ENCODE measurements around the gene CDC42BPG. TPM values are rescaled to one million over a fixed set of nuclear protein-coding genes. Genes with fewer than 3 reads are reported as not detected.
A peak's percentile ranks its signal among the peaks of the same experiment; 100 is the strongest.

The CDC42BPG gene, protein sequence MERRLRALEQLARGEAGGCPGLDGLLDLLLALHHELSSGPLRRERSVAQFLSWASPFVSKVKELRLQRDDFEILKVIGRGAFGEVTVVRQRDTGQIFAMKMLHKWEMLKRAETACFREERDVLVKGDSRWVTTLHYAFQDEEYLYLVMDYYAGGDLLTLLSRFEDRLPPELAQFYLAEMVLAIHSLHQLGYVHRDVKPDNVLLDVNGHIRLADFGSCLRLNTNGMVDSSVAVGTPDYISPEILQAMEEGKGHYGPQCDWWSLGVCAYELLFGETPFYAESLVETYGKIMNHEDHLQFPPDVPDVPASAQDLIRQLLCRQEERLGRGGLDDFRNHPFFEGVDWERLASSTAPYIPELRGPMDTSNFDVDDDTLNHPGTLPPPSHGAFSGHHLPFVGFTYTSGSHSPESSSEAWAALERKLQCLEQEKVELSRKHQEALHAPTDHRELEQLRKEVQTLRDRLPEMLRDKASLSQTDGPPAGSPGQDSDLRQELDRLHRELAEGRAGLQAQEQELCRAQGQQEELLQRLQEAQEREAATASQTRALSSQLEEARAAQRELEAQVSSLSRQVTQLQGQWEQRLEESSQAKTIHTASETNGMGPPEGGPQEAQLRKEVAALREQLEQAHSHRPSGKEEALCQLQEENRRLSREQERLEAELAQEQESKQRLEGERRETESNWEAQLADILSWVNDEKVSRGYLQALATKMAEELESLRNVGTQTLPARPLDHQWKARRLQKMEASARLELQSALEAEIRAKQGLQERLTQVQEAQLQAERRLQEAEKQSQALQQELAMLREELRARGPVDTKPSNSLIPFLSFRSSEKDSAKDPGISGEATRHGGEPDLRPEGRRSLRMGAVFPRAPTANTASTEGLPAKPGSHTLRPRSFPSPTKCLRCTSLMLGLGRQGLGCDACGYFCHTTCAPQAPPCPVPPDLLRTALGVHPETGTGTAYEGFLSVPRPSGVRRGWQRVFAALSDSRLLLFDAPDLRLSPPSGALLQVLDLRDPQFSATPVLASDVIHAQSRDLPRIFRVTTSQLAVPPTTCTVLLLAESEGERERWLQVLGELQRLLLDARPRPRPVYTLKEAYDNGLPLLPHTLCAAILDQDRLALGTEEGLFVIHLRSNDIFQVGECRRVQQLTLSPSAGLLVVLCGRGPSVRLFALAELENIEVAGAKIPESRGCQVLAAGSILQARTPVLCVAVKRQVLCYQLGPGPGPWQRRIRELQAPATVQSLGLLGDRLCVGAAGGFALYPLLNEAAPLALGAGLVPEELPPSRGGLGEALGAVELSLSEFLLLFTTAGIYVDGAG (N-terminal part only)
- total RNA-seq (1 to 10 TPM in 1 of 2 experiments, under 1 TPM in 1; 0.66 to 2.3 TPM), polyA plus RNA-seq (0.52 TPM)

DNA sequence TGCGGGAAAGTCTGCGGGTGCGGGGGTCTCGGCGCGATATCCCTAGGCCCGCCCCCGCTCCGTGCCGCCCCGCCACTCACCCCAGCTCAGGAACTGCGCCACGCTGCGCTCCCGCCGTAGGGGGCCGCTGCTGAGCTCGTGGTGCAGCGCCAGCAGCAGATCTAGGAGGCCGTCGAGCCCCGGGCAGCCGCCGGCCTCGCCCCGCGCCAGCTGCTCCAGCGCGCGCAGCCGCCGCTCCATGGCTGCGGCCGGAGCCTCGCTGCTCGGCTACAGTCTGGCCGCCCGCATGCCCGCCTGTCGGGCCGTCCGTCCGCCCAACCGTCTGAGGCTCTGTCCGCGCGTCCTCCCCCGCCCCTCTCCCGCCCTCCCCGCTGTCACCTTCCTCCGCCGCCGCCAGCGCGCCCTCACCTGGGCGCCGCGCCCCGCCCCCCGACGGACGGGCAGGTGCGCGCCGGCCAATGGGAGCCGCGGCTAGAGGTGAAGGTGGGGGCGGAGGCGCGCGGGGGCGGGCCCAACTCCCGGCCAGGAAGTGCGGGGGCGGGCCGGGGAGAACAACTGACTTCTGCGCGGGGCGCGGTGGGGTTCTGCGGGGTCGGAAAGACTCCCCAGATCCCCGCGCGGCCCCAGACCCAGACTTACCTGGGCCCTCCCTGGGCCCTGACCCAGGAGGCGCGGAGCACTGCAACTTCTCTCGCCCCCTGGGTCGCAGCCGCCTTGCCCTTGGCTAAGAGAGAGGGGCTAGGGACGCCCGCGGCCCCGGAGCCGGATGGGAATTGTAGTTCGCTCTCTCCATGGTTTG is at the start of gene CDC42BPG:
CDC42BPG (minus strand) TSS at position 324 of the 799 bp plus-strand sequence; CDS start at position 240, 84 bp downstream.
- peak within 1 kb of the TSS; percentile 77 to 90 (median 85) for H3K4me3 Mint-ChIP-seq
- peaks cover 33 to 42% (median 37%) of the 10 kb centered on the region in 3 donors for H3K4me1 Mint-ChIP-seq
- no peaks in the 10 kb centered on the region for H3K27me3 Mint-ChIP-seq
- ChIA-PET POLR2A (interaction anchor here (0.7 to 1.5 kb wide), 13 partner anchors 9 to 170 kb away, joined by 3 to 7 read pairs (median 4); partner anchors contain the start of genes ARL2, EHD1, MEN1 and RASGRP2), CTCF (interaction anchor here (0.7 to 32.1 kb wide), 14 partner anchors 8 to 180 kb away, joined by 3 to 1256 read pairs (median 3); partner anchors contain the start of genes EHD1, MEN1 and RASGRP2)
- Histone ChIP-seq H3K27ac (ENCODE audit: low read depth, low read length) (peak within 1 kb of the TSS; percentile 47), H3K4me1 (ENCODE audit: insufficient read depth, low read length) (peaks cover 43% of the 10 kb centered on the region), H3K36me3 (ENCODE audit: insufficient read depth, low read length) (no peaks in the 10 kb centered on the region), H3K4me3 (ENCODE audit: low read length) (peak within 1 kb of the TSS; percentile 60), H3K9me3 (ENCODE audit: low read length) (no peaks in the 10 kb centered on the region), H3K27me3 (ENCODE audit: insufficient read depth, low read length, poor library complexity, severe bottlenecking) (no peaks in the 10 kb centered on the region)
- H3K27ac Mint-ChIP-seq, result peak within 1 kb of the TSS; percentile 53 to 93 (median 81)
- DNase-seq, result peak; percentile 65 to 83 (median 74)
- peaks cover 0 to 4% (median 0%) of the 10 kb centered on the region in 3 donors for H3K36me3 Mint-ChIP-seq
- no peaks in the 10 kb centered on the region for H3K9me3 Mint-ChIP-seq

DNA sequence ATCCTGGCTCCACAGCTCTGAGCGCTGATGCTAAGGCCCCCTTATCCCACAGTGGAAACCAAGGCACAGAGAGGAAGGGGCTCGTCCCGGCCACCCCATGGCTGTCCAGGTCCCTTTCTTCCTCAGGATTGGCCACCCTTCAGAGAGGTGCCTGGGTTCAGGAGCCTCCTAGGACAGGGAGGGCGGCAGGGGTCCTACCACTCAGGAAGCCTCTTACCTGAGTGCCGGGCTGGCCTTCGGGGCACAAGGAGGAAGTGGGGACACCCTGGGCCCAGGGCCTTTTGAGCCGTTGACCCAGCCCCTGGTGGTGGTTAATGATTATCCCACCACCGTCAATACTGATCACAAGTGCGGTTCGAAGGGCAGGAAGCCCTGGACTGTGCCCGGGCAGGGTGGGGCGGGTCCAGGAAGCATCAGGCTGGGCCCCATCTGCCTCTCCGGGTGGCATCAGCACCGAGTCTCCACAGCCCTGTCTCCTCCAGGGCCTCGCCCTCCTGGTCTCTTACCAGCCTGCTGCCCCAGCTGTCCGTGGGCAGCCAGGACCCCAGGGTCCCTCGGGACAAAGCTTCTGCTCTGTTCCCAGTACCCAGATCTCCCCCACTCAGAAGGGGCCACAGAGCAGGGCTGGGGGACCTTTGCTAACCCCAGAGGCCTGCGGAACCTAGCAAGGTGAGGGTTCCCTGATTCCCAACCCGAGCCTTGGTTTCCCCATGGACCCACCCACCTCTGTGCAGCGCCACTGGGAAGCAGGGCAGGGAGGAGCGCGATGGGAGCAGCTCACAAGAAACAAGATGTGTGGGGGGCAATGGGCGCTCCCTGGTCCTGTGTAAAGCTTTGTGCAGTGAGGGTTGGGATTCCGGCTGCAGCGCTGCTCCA is 49.0 kb upstream of the CDC42BPG start:
- H3K4me1 ChIP-seq (ENCODE audit: insufficient read depth, low read length), result peaks cover 5% of the 10 kb centered on the region
- Mint-ChIP-seq H3K4me3 (no peak overlapping the region), H3K36me3 (peaks cover 0 to 33% (median 0%) of the 10 kb centered on the region in 3 donors), H3K4me1 (peaks cover 0 to 5% (median 2%) of the 10 kb centered on the region in 3 donors), H3K27me3 (no peaks in the 10 kb centered on the region), H3K9me3 (no peaks in the 10 kb centered on the region), H3K27ac (no peak overlapping the region)
- H3K27ac ChIP-seq (ENCODE audit: low read depth, low read length), result no peak overlapping the region
- no peaks in the 10 kb centered on the region for H3K9me3 ChIP-seq (ENCODE audit: low read length)
- H3K36me3 ChIP-seq (ENCODE audit: insufficient read depth, low read length), result peaks cover 12% of the 10 kb centered on the region
- no peaks in the 10 kb centered on the region for H3K27me3 ChIP-seq (ENCODE audit: insufficient read depth, low read length, poor library complexity, severe bottlenecking)
- H3K4me3 ChIP-seq (ENCODE audit: low read length), result no peak overlapping the region
- ChIA-PET POLR2A (interaction anchor here (0.6 to 2.1 kb wide), 7 partner anchors 15 to 132 kb away, joined by 3 to 19 read pairs (median 3); partner anchors contain the start of gene EHD1), CTCF (interaction anchor here (0.6 to 29.6 kb wide), 16 partner anchors 8 to 443 kb away, joined by 3 to 1256 read pairs (median 6); partner anchors contain the start of genes CDC42BPG and EHD1)
- no peak for DNase-seq

DNA sequence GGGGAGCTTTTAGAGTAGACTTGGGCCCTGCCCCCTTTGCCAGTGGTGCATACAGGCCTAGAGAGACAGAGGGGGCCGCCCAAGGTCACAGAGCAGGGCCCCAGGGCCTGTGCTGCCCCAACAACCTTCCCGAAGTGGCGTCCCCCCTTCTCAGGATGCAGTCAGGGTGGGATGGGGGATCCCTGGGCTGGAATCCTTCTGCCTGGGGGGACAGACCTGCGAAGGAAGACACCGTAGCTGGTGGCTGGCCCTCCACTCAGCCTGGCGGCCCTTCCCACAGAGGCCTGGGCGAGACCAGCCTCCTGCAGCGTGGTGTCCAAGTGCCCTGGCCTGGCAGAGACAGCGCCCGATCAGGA is 48.4 kb upstream of the CDC42BPG start:
- peaks cover 11% of the 10 kb centered on the region for H3K4me1 ChIP-seq (ENCODE audit: insufficient read depth, low read length)
- ChIA-PET POLR2A (interaction anchor here (0.6 kb wide), 2 partner anchors 15 to 132 kb away, joined by 3 to 9 read pairs; no protein-coding TSS in a partner anchor), CTCF (interaction anchor here (1.1 to 29.6 kb wide), 4 partner anchors 13 to 104 kb away, joined by 3 to 1256 read pairs (median 26); partner anchors contain the start of genes CDC42BPG and EHD1)
- no peaks in the 10 kb centered on the region for H3K27me3 Mint-ChIP-seq
- DNase-seq, result no peak
- H3K4me1 Mint-ChIP-seq, result peaks cover 5 to 11% (median 7%) of the 10 kb centered on the region in 3 donors
- H3K4me3 Mint-ChIP-seq, result no peak overlapping the region
- H3K9me3 Mint-ChIP-seq, result no peaks in the 10 kb centered on the region
- H3K4me3 ChIP-seq (ENCODE audit: low read length), result no peak overlapping the region
- H3K36me3 ChIP-seq (ENCODE audit: insufficient read depth, low read length), result peaks cover 6% of the 10 kb centered on the region
- no peak overlapping the region for H3K27ac Mint-ChIP-seq
- no peaks in the 10 kb centered on the region for H3K9me3 ChIP-seq (ENCODE audit: low read length)
- peaks cover 0 to 27% (median 0%) of the 10 kb centered on the region in 3 donors for H3K36me3 Mint-ChIP-seq
- H3K27ac ChIP-seq (ENCODE audit: low read depth, low read length), result no peak overlapping the region
- H3K27me3 ChIP-seq (ENCODE audit: insufficient read depth, low read length, poor library complexity, severe bottlenecking), result no peaks in the 10 kb centered on the region

DNA sequence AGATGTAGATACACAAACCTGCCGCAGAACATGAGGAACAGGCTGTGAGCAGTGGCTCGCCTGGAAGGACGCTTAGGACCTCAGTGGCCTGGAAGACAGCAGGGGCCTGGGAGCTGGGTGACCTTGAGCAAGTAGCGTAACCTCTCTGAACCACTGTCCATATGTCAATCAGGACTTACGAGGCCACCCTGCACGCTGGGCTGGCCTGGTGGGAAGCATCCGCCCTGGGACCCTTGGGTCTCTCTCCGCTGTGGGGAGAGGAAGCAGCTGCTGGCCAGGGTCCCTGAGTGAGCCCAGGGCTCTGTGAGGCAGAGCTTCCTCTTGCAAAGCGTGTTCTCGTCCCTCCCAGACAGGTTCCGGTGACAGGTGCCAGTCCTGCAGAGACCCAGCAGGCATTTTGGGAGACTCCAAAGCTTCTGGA is 48.0 kb upstream of the CDC42BPG start:
- POLR2A ChIA-PET, result interaction anchor here (0.6 kb wide), 2 partner anchors 14 to 133 kb away, joined by 3 to 9 read pairs; no protein-coding TSS in a partner anchor
- H3K27ac ChIP-seq (ENCODE audit: low read depth, low read length), result no peak overlapping the region

DNA sequence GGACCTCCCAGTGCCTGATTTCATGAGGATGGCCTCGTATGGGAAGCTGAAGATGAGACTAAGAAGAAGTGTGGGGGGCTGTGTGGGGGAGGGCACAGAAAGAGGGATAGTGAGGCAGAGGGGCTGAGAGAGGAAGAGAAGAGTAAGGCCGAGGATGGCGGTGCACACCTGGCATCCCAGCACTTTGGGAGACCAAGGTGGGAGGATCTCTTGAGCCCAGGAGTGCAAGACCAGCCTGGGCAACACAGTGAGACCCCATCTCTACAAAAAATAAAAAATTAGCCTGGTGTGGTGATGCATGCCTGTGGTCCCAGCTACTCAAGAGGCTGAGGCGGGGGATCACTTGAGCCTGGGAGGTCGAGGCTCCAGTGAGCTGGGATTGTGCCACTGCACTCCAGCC is 47.4 kb upstream of the CDC42BPG start:
- H3K27ac Mint-ChIP-seq, result peak overlapping the region in 2 of 8 donors; percentile 56 to 80

More for the DNA sequence above, 48.0 kb upstream of the CDC42BPG start:
- peak overlapping the region in 2 of 8 donors; percentile 56 to 80 for H3K27ac Mint-ChIP-seq
- no peak for DNase-seq
- Histone ChIP-seq H3K9me3 (ENCODE audit: low read length) (no peaks in the 10 kb centered on the region), H3K4me3 (ENCODE audit: low read length) (no peak overlapping the region), H3K4me1 (ENCODE audit: insufficient read depth, low read length) (peaks cover 15% of the 10 kb centered on the region), H3K27me3 (ENCODE audit: insufficient read depth, low read length, poor library complexity, severe bottlenecking) (no peaks in the 10 kb centered on the region), H3K36me3 (ENCODE audit: insufficient read depth, low read length) (peaks cover 2% of the 10 kb centered on the region)
- peaks cover 8 to 13% (median 9%) of the 10 kb centered on the region in 3 donors for H3K4me1 Mint-ChIP-seq
- no peak overlapping the region for H3K4me3 Mint-ChIP-seq
- CTCF ChIA-PET, result interaction anchor here (0.7 to 29.6 kb wide), 4 partner anchors 12 to 58 kb away, joined by 3 to 1256 read pairs (median 26); partner anchors contain the start of genes CDC42BPG and EHD1
- H3K27me3 Mint-ChIP-seq, result no peaks in the 10 kb centered on the region
- peaks cover 0 to 24% (median 0%) of the 10 kb centered on the region in 3 donors for H3K36me3 Mint-ChIP-seq
- H3K9me3 Mint-ChIP-seq, result no peaks in the 10 kb centered on the region

More for the DNA sequence above, 47.4 kb upstream of the CDC42BPG start:
- Mint-ChIP-seq H3K4me1 (peaks cover 11 to 16% (median 12%) of the 10 kb centered on the region in 3 donors), H3K9me3 (no peaks in the 10 kb centered on the region), H3K36me3 (peaks cover 0 to 18% (median 0%) of the 10 kb centered on the region in 3 donors), H3K4me3 (peak overlapping the region in 1 of 7 donors; percentile 49), H3K27me3 (no peaks in the 10 kb centered on the region)
- DNase-seq, result no peak
- Histone ChIP-seq H3K27ac (ENCODE audit: low read depth, low read length) (no peak overlapping the region), H3K36me3 (ENCODE audit: insufficient read depth, low read length) (no peaks in the 10 kb centered on the region), H3K9me3 (ENCODE audit: low read length) (no peaks in the 10 kb centered on the region), H3K4me3 (ENCODE audit: low read length) (no peak overlapping the region), H3K4me1 (ENCODE audit: insufficient read depth, low read length) (peaks cover 17% of the 10 kb centered on the region), H3K27me3 (ENCODE audit: insufficient read depth, low read length, poor library complexity, severe bottlenecking) (no peaks in the 10 kb centered on the region)
- CTCF ChIA-PET, result interaction anchor here (0.7 to 29.6 kb wide), 4 partner anchors 12 to 57 kb away, joined by 3 to 1256 read pairs (median 26); partner anchors contain the start of genes CDC42BPG and EHD1
- POLR2A ChIA-PET, result no interaction called here

Measured in CD8-positive, alpha-beta memory T cell (primary cell).